RWPE2 (cell line): ENCODE measurements around the gene IDI2.
"Not testable (repeated sequence)": the region's sequence is repeated elsewhere in the genome, so short reads cannot be mapped to it uniquely, and the experiment has no call there.

Experiments
- ATAC-seq: fragments of 200-7000 bp; cut with Tn5 transposase; 3 replicates; pipeline ENCODE4 v1.9.1; 2021; ENCODE audit warnings: low read depth
- DNase-seq: peaks from one replicate; pipeline ENCODE4 v3.0.0-alpha.2; 2020; ENCODE audit warnings: low spot score
- H3K27ac ChIP-seq: fragments of 450-650 bp; 2 replicates; pipeline ENCODE4 v1.5.1; 2017; ENCODE audit warnings: mild to moderate bottlenecking; ENCODE audit not compliant: poor library complexity, severe bottlenecking
- H3K27me3 ChIP-seq: fragments of 250-450 bp; sonication (Bioruptor Pico); 2 replicates; pipeline ENCODE4 v1.5.1; 2021; ENCODE audit warnings: mild to moderate bottlenecking, moderate library complexity; ENCODE audit not compliant: insufficient read depth, poor library complexity, severe bottlenecking
- H3K36me3 ChIP-seq: fragments of 250-450 bp; sonication (Bioruptor Pico); 2 replicates; pipeline ENCODE4 v1.5.1; 2020; ENCODE audit warnings: low read depth, mild to moderate bottlenecking, moderate library complexity
- H3K4me1 ChIP-seq: fragments of 250-450 bp; sonication (Bioruptor Pico); 2 replicates; pipeline ENCODE4 v1.5.1; 2021; ENCODE audit warnings: mild to moderate bottlenecking, moderate library complexity; ENCODE audit not compliant: insufficient read depth, poor library complexity, severe bottlenecking
- H3K4me3 ChIP-seq: fragments of 250-450 bp; sonication (Bioruptor Pico); 2 replicates; pipeline ENCODE4 v1.5.1; 2021; ENCODE audit warnings: mild to moderate bottlenecking, moderate library complexity; ENCODE audit not compliant: severe bottlenecking
- H3K9me3 ChIP-seq: fragments of 250-450 bp; sonication (Bioruptor Pico); 2 replicates; pipeline ENCODE4 v1.5.1; 2021; ENCODE audit warnings: mild to moderate bottlenecking, moderate library complexity; ENCODE audit not compliant: severe bottlenecking
- TF ChIP-seq, protein P1 (sequence below): fragments of 450-650 bp; IDR thresholded peaks from one replicate; pipeline ENCODE4 v1.5.1; 2017; ENCODE audit warnings: mild to moderate bottlenecking, moderate library complexity; ENCODE audit not compliant: poor library complexity, severe bottlenecking

IDI2 gene

DNA sequence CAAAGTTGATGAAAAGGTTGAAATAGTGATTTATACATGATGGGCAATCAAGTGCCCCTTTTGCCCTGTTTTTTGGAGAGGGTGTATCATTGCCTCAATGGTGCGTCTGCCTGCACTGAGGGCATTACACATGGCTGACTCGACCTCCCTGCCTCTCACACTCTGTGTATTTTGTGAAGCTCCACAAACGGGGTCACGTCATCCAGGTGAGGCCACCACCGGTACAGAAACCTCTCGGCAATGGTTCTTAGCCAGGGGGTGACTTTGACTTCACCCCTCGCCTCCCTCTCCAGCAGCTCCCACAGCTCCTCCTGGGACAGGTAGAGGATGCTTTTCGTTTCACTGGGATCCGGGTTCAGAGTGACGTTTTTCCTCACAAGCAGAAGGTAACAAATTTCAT, 6.3 kb downstream of the IDI2 start:
- peaks cover 32% of the 10 kb centered on the region for H3K36me3 ChIP-seq

DNA sequence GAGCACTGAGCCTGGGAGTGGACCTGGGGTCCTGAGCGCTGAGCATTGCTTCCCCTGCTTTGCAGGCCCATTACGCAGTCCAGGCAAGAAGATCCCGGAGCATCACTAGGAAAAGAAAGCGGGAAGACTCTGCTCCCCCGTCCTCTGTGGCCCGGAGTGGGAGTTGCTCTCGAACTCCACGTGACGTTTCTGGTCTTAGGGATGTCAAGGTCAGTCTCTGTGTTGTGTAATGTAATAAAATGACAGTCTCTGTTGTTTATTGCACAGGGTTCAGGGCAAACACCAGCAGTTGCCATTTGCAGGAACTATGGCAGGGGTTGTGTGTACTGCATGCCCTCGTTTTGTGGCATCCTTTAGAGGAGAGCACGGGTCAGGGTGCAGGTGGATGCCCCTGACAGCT, 10.0 kb downstream of the IDI2 start:
- TF ChIP-seq, protein P1, sequence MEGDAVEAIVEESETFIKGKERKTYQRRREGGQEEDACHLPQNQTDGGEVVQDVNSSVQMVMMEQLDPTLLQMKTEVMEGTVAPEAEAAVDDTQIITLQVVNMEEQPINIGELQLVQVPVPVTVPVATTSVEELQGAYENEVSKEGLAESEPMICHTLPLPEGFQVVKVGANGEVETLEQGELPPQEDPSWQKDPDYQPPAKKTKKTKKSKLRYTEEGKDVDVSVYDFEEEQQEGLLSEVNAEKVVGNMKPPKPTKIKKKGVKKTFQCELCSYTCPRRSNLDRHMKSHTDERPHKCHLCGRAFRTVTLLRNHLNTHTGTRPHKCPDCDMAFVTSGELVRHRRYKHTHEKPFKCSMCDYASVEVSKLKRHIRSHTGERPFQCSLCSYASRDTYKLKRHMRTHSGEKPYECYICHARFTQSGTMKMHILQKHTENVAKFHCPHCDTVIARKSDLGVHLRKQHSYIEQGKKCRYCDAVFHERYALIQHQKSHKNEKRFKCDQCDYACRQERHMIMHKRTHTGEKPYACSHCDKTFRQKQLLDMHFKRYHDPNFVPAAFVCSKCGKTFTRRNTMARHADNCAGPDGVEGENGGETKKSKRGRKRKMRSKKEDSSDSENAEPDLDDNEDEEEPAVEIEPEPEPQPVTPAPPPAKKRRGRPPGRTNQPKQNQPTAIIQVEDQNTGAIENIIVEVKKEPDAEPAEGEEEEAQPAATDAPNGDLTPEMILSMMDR: no peak
- peaks cover 64% of the 10 kb centered on the region for H3K36me3 ChIP-seq
- no peaks in the 10 kb centered on the region for H3K27me3 ChIP-seq
- H3K27ac ChIP-seq: no peak overlapping the region
- ATAC-seq (no peak), DNase-seq (no peak)
- no peaks in the 10 kb centered on the region for H3K4me1 ChIP-seq
- no peak overlapping the region for H3K4me3 ChIP-seq
- no peaks in the 10 kb centered on the region for H3K9me3 ChIP-seq

More for the DNA sequence above, 6.3 kb downstream of the IDI2 start:
- H3K4me1 ChIP-seq: no peaks in the 10 kb centered on the region
- H3K27me3 ChIP-seq: no peaks in the 10 kb centered on the region
- TF ChIP-seq, protein P1: no peak
- no peaks in the 10 kb centered on the region for H3K9me3 ChIP-seq
- ATAC-seq: no peak
- H3K4me3 ChIP-seq: no peak overlapping the region
- no peak for DNase-seq
- H3K27ac ChIP-seq: no peak overlapping the region

DNA sequence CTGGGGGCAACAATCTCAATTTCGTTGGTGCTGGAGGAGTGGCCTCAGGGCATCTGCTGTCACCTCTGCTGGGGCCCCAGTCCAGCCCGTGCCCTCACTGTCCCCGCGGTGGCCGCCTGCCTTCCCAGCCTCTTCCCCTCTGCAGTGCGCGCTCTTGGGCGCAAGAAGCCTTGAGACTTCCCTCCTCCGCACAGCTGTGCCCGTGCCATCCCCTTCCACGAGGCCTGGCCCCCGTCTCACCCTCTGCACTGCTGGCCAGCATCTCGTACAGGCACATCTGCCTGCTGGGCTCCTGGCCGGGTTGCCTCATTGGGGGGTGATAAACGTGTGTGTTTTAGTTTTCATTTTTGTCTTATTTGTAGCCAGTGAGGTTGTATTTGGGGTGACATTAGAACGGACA, 14.0 kb downstream of the IDI2 start:
- Histone ChIP-seq H3K27me3 (no peaks in the 10 kb centered on the region), H3K27ac (no peak overlapping the region), H3K4me3 (no peak overlapping the region), H3K4me1 (no peaks in the 10 kb centered on the region), H3K9me3 (no peaks in the 10 kb centered on the region), H3K36me3 (peaks cover 78% of the 10 kb centered on the region)
- no peak for ATAC-seq
- TF ChIP-seq, protein P1: no peak
- DNase-seq: no peak

DNA sequence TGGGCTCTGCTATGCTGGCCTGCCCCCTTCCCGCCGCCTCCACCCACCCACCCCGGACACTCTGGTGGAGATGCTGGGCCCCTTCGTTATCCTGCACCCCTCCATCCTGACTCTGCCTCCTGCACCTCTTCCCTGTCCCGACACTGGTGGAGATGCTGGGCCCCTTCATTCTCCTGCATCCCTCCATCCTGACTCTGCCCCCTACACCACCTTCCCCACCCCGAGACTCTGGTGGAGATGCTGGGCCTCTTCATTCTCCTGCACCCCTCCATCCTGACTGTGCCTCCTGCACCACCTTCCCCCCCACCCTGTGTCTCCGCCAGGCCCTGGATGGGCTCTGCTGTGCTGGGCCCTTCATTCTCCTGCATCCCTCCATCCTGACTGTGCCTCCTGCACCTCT, 15.0 kb downstream of the IDI2 start:
- TF ChIP-seq, protein P1: no peak
- H3K9me3 ChIP-seq: no peaks in the 10 kb centered on the region
- peaks cover 82% of the 10 kb centered on the region for H3K36me3 ChIP-seq
- H3K4me3 ChIP-seq: no peak overlapping the region
- ATAC-seq: no peak
- no peak for DNase-seq
- no peaks in the 10 kb centered on the region for H3K27me3 ChIP-seq
- no peaks in the 10 kb centered on the region for H3K4me1 ChIP-seq
- H3K27ac ChIP-seq: no peak overlapping the region

DNA sequence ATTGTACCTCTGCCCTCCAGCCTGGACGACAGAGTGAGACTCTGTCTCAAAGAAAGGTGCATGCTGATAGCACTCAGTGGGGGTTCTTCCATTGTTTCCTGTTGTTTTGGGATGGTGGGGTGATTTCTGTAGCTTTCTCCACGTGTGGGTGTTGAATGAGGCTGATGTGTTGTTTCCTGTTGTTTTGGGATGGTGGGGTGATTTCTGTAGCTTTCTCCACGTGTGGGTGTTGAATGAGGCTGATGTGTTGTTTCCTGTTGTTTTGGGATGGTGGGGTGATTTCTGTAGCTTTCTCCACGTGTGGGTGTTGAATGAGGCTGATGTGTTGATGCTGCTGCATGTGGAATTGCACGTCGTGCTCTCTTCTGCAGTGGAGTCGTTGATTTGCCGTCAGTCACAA, 15.7 kb downstream of the IDI2 start:
- not testable (repeated sequence) for H3K27ac ChIP-seq, H3K9me3 ChIP-seq, H3K4me3 ChIP-seq, H3K27me3 ChIP-seq, H3K4me1 ChIP-seq, DNase-seq, ATAC-seq
- H3K36me3 ChIP-seq: peaks cover 88% of the 10 kb centered on the region
